ENCODE measurements around the gene KCTD15. TPM values are rescaled to one million over a fixed set of nuclear protein-coding genes. Genes with fewer than 3 reads are reported as not detected.

Gene KCTD15
- polyA plus RNA-seq, 3 donors: 1.6 to 43.2 (median 2.1) TPM

DNA sequence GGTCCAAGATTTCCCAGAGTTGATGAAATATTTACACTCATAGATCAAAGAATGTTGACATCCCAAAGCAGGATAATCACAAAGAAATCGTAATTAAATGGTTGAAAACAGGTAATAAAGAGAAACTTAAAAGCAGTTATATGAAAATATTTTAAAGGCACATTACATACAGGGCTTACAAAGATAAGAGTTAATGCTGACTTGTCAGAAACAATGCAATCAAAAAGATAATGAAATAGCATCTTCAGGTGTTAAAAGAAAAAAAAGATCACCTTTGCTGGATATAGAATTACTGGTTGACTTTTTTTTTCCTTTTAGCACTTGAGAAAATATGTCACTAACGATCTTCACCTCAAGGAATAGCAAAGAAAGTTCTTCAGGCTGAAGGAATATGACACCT is 48.8 kb downstream of the KCTD15 start:
- TF ChIP-seq, protein P1, sequence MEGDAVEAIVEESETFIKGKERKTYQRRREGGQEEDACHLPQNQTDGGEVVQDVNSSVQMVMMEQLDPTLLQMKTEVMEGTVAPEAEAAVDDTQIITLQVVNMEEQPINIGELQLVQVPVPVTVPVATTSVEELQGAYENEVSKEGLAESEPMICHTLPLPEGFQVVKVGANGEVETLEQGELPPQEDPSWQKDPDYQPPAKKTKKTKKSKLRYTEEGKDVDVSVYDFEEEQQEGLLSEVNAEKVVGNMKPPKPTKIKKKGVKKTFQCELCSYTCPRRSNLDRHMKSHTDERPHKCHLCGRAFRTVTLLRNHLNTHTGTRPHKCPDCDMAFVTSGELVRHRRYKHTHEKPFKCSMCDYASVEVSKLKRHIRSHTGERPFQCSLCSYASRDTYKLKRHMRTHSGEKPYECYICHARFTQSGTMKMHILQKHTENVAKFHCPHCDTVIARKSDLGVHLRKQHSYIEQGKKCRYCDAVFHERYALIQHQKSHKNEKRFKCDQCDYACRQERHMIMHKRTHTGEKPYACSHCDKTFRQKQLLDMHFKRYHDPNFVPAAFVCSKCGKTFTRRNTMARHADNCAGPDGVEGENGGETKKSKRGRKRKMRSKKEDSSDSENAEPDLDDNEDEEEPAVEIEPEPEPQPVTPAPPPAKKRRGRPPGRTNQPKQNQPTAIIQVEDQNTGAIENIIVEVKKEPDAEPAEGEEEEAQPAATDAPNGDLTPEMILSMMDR (IDR thresholded peaks at IDR 0.05): no peak
- H3K36me3 Mint-ChIP-seq: no peaks in the 10 kb centered on the region
- peaks cover 0 to 9% (median 4%) of the 10 kb centered on the region in 7 donors for H3K9me3 Mint-ChIP-seq
- H3K4me3 Mint-ChIP-seq: no peak overlapping the region
- Histone ChIP-seq H3K9me3 (replicated peaks in 1 of 2; ENCODE audit: control insufficient read depth in 1 of 2, insufficient read depth in 1 of 2, low read length in 2 of 2) (peaks cover 0 to 6% of the 10 kb centered on the region in 2 donors), H3K27me3 (ENCODE audit: control insufficient read depth in 2 of 2, insufficient read depth in 2 of 2, low read length in 2 of 2) (peaks cover 3 to 14% of the 10 kb centered on the region in 2 donors), H3K4me2 (replicated peaks; ENCODE audit: extremely low read depth, low read length, poor library complexity, severe bottlenecking) (no peak overlapping the region), H3K79me2 (ENCODE audit: insufficient read depth, low read length) (no peaks in the 10 kb centered on the region), H3K27ac (ENCODE audit: low read depth in 1 of 2, low read length in 2 of 2) (no peak overlapping the region), H3K4me1 (ENCODE audit: control insufficient read depth in 1 of 2, insufficient read depth in 2 of 2, low read length in 2 of 2) (no peaks in the 10 kb centered on the region), H3K36me3 (replicated peaks in 1 of 2; ENCODE audit: control insufficient read depth in 1 of 2, insufficient read depth in 2 of 2, low read length in 2 of 2) (no peaks in the 10 kb centered on the region), H3K4me3 (replicated peaks in 1 of 3; ENCODE audit: low read depth in 2 of 3, low read length in 3 of 3) (no peak overlapping the region), H3K9ac (ENCODE audit: insufficient read depth, low read length, poor library complexity, severe bottlenecking) (no peak overlapping the region), H4K20me1 (ENCODE audit: insufficient read depth, low read length) (no peaks in the 10 kb centered on the region), H2AFZ (ENCODE audit: insufficient read depth, low read depth, low read length, poor library complexity, severe bottlenecking) (no peak overlapping the region)
- intact Hi-C loops (cut with micrococcal nuclease): no loop called here
- H3K4me1 Mint-ChIP-seq: no peaks in the 10 kb centered on the region
- H3K27me3 Mint-ChIP-seq (ENCODE audit: low read depth in 3 of 3): peaks cover 13 to 34% (median 21%) of the 10 kb centered on the region in 3 donors
- no peak for DNase-seq
- H3K27ac Mint-ChIP-seq: no peak overlapping the region
- 75% methylated on average over 1 of the region's 2 CpGs for WGBS (ENCODE audit: insufficient coverage)

GRCh38 chr19:33849551-33850147 is 53.0 kb downstream of the KCTD15 start:
- no peak for DNase-seq

More at GRCh38 chr19:33849551-33850147, 53.0 kb downstream of the KCTD15 start:
- H3K9me3 Mint-ChIP-seq: peaks cover 3 to 14% (median 7%) of the 10 kb centered on the region in 7 donors
- 95% methylated on average over 5 of the region's 5 CpGs for WGBS (ENCODE audit: insufficient coverage)
- H3K27me3 Mint-ChIP-seq (ENCODE audit: low read depth in 3 of 3): peaks cover 7 to 25% (median 14%) of the 10 kb centered on the region in 3 donors
- Histone ChIP-seq H3K27ac (ENCODE audit: low read depth in 1 of 2, low read length in 2 of 2) (no peak overlapping the region), H3K9me3 (replicated peaks in 1 of 2; ENCODE audit: control insufficient read depth in 1 of 2, insufficient read depth in 1 of 2, low read length in 2 of 2) (peaks cover 0 to 6% of the 10 kb centered on the region in 2 donors), H3K4me1 (ENCODE audit: control insufficient read depth in 1 of 2, insufficient read depth in 2 of 2, low read length in 2 of 2) (no peaks in the 10 kb centered on the region), H3K4me2 (replicated peaks; ENCODE audit: extremely low read depth, low read length, poor library complexity, severe bottlenecking) (no peak overlapping the region), H4K20me1 (ENCODE audit: insufficient read depth, low read length) (no peaks in the 10 kb centered on the region), H3K9ac (ENCODE audit: insufficient read depth, low read length, poor library complexity, severe bottlenecking) (no peak overlapping the region), H3K36me3 (replicated peaks in 1 of 2; ENCODE audit: control insufficient read depth in 1 of 2, insufficient read depth in 2 of 2, low read length in 2 of 2) (no peaks in the 10 kb centered on the region), H3K79me2 (ENCODE audit: insufficient read depth, low read length) (no peaks in the 10 kb centered on the region), H3K4me3 (replicated peaks in 1 of 3; ENCODE audit: low read depth in 2 of 3, low read length in 3 of 3) (no peak overlapping the region), H2AFZ (ENCODE audit: insufficient read depth, low read depth, low read length, poor library complexity, severe bottlenecking) (no peak overlapping the region), H3K27me3 (ENCODE audit: control insufficient read depth in 2 of 2, insufficient read depth in 2 of 2, low read length in 2 of 2) (peaks cover 0 to 2% of the 10 kb centered on the region in 2 donors)
- H3K27ac Mint-ChIP-seq: no peak overlapping the region
- TF ChIP-seq, protein P1 (IDR thresholded peaks at IDR 0.05): no peak
- no peaks in the 10 kb centered on the region for H3K36me3 Mint-ChIP-seq
- no peak overlapping the region for H3K4me3 Mint-ChIP-seq
- intact Hi-C loops (cut with micrococcal nuclease): no loop called here
- no peaks in the 10 kb centered on the region for H3K4me1 Mint-ChIP-seq
